Stimulated activated CD4-positive, alpha-beta T cell treated with anti-CD3 and anti-CD28 coated beads, TNF-alpha, amount 100 ng/mL, for 24 hours (primary cell): ENCODE results near the gene TNIP2.

Source experiments
- DNase-seq, 3 experiments: peaks; one replicate each; pipeline ENCODE4 v3.0.0-alpha.2; 2020; ENCODE audit warnings: low read depth in 3 of 3

The TNIP2 gene, protein sequence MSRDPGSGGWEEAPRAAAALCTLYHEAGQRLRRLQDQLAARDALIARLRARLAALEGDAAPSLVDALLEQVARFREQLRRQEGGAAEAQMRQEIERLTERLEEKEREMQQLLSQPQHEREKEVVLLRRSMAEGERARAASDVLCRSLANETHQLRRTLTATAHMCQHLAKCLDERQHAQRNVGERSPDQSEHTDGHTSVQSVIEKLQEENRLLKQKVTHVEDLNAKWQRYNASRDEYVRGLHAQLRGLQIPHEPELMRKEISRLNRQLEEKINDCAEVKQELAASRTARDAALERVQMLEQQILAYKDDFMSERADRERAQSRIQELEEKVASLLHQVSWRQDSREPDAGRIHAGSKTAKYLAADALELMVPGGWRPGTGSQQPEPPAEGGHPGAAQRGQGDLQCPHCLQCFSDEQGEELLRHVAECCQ

GRCh38 chr4:2755821-2756690 is at the start of gene TNIP2:
TSS of gene TNIP2 (minus strand) at chr4:2756336. CDS start at chr4:2756289, 47 bp downstream.
- peak; percentile 52 to 70 (median 60) for DNase-seq

DNA sequence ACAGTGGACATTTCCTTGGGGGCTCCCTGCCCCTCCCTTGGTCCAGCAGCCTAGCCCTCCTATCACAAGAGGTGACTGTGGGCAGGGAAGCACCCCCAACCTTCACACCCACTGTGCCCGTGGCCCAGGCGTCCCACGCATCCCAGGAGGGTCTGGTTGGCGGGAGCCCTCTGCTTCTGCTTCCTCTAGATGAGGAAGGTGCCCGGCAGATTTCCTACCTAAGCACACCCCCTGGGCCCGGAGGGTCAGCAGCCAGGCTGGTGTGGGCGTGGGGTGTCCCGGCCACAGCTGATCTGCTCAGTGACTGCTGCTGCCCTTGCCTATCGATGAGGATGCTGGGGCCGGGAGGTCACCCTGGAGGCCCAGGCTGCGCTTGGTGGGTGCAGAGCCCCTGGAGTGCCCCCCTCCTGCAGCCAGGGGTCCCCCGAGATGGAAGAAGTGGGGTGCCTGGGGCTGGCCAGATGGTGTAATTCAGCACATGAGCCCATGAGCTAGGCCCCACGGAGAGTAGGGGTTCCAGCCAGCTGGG is 48.9 kb upstream of the TNIP2 start:
- DNase-seq = no peak

DNA sequence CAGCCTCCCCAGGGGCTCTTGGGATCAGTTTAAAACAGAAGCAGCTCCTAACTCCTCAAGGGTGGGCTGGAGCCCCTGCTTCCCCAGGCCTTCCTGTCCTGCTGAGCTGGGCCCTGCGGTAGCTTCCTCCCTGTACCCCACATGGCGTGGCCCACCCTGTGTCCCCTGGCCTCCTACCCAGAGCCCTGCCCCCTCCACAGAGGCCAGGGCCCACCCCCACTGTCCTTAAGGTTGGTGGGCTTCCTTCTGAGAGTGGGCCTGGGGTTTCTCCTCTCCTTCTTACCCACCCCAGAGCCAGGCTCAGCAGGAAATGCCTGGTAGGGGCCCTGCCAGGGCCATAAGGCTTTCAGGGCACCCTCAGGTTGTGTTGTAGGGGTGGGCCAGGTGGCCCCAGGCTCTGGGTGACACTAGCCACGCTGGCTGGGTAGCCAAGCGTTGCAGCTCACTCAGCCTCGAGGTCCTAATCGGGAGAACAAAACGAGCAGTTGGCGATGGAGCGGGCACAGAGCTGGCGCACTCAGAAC is 48.4 kb upstream of the TNIP2 start:
- no peak for DNase-seq

DNA sequence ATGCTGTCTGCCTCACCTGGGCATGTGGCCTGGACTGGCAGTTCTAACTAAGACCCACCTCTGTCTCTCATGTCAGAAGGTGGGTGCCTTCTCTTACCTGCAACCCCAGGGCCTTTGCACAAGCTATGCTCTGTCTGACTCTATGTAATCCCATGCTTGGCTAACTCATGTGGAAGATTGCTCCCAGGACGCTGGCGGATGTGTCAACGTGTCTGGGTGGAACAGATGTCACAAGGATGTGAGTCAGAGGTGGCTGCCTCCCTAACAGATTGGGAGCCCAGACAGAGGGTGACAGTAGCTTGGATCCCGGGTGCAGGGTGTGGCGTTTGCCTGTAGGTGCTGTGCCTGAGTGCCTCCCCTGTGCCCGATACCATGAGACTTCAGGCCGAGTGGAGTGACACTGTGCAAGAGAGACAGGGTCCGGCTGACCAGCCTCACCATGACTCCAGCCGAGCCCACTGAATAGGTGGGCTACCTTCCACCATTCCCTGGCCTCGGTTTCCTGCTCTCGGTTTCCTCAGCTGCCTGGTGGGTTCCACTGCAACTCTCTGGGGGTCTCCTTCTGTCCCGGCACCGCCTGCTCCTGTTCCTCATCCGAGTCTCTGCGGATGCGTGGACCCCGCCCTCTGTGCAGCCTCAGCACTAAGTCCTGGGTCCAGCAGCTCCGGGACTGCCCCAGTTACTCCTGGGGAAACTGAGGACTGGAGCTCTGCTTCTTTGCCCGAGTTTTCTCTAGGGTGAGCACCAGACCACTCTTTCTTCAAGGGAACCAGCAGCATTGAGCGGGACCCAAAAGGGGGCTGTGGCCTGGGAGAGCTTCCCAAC is 47.7 kb upstream of the TNIP2 start:
- DNase-seq = no peak

DNA sequence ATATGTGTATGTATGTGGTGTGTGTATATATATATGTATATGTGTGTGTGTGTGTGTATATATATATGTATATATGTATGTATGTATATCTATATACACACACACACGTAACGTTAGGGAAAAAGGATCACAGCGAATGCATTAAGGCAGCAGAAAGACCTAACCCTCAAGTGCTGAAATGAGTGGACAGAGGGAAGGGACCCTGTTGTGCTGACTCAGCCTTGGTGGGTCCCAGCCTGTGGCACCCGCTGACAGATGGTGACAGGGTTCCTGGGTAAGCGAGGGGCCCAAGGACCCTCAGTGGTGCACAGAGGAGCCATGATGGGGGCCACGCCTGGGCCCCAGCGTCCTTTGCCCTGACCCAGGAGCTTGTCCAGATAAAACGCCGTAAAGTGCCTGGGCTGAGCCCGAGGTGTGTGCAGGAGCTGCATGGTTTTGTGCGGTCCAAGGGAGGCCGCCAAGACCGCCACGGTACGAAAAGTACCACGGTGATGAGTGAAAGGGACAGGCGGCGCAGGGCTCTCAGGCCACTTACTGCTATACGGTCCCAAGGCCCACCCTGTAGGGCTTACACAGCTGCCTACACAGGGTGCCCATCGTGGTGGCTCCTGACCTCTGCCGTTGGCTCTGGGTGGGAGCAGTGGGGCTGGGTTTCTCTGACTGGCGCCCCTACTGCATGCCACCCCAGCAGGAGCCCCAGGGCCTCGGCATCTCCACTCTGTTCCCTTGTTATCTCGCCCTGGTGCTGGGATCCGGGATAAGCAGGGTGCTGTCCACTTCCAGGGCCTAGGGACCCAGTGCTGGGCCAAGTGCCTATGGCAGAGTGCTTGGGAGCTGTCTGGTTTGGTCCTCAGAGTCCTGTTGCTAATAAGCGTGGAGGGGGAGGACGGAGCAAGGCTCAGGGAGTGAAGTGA is 46.7 kb upstream of the TNIP2 start:
- DNase-seq = no peak

DNA sequence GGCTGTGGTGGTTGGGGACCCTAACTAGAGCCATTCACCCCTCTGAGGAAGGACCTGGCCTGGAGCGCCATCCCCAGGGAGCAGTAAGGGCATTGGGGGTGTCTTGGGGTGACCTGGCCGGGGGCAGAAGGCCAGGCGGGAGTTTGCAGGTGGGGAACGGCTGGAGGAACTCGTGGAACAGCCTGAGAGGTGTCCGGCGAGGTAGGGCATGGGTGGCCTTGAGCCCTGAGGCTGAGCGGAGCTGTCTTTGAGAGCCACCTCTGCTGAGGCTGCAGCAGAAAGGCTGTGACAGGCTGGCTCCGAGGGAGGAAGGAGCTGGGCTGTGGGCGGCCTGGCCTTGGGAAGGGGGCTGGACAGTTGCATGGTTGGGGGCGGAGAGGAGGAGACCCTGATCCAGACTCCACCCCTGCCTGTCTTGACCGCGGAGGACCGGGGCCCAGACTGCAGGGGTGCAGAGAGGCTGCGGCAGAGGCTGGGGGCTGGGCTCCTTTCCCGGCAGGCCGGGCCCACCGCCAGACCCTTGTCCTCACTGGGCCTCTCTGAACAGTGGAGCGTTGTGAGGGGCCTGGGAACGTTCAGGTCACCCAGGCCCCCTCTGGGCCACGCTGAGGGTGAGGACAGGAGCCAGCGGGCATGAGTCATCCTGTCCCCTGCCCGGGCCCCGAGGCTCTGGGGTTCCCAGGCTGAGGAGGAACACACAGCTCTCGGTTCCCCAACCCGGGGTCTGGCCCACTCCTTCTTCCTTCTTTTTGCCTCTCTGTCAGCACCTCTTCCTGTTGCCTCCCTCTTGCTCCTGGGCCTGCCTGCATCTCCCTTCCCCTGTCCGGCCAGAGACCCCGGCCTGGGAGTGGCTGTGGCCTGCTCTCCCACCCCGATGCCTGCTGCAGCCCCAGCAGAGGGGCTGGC is 44.8 kb upstream of the TNIP2 start:
- no peak for DNase-seq

- no peak for DNase-seq
Measured at GRCh38 chr4:2799971-2800690, 44.0 kb upstream of the TNIP2 start.

GRCh38 chr4:2799224-2799911 is 43.2 kb upstream of the TNIP2 start:
- DNase-seq = no peak

DNA sequence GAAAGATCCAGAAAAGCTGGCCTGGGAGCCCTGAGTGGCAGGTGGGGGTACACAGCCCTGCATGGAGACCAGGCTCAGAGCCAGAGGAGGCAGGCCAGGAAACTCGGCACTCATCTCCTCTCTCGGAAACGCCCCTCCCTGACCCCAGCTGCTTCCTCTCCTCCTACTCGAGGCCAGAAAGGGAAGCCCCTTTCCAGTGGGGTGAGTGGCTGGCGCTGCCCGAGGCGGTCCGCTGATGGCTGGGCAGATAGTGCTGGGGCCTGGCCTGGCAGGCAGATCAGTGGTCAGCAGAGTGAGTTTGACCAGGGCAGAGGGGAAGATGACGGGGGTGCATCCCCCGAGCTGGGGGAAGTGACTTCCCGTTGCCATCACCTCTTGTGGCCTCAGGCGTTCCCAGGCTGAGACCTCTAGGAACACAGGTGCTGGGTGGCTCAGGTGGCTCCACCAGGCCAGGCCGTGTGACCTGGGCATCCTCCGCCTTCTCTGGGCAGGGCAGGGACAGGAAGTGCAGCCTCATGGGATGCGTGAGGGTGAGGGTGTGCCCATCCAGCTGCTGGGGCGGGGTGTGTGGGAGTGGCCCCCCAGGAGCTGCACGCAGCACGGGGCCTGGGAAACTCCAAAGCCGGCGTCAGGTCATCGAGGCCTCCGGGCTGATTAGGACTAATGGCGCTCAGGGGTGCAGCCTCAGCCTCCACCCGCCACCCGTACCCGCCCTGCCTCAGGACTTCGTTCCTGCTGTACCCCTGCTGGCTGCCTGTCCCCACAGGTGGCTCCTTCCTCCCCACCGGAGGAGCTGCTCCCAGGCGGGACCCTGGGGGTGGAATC is 42.5 kb upstream of the TNIP2 start:
- DNase-seq = peak in 1 of 3 experiments; percentile 61

- DNase-seq = peak in 1 of 3 experiments; percentile 64
Measured at GRCh38 chr4:2797545-2798305, 41.6 kb upstream of the TNIP2 start.

GRCh38 chr4:2796849-2797544 is 40.9 kb upstream of the TNIP2 start:
- no peak for DNase-seq

- DNase-seq = no peak
Measured at GRCh38 chr4:2795893-2796848, 40.0 kb upstream of the TNIP2 start.

- no peak for DNase-seq
Measured at GRCh38 chr4:2795300-2795892, 39.3 kb upstream of the TNIP2 start.
